ENCODE results near the gene VWA3B.

DNA sequence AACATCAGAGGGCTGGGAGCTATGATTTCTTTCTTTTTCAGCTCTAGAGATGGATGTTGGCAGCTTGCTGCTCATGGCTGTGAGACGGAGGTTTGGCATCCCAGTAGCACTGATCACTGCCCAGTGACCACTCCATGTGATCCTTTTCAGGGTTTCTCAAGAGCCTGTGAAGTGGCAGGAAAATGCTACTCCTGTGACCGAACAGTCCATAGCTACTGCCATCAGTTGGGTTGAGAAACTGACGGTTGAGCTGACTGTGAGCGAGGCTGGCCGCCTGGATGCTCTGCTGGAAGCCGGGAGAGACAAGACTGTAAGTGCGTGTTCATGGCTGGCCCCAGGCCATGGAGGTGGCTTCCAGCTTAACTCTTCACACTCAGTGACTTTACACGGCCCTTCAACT lies 34.2 kb downstream of the VWA3B start:
- TF ChIP-seq SUZ12 (IDR thresholded peaks at IDR 0.05; ENCODE audit: extremely low read depth, insufficient read depth, insufficient read length) (no peak), ZNF274 (IDR thresholded peaks at IDR 0.05; ENCODE audit: low read depth, low read length) (no peak), YY1 (IDR thresholded peaks at IDR 0.05; ENCODE audit: insufficient read depth, insufficient read length) (no peak)

All from NT2/D1 (cell line).